NCI-H774 (cell line): ENCODE measurements around the gene S100G.
"Not testable (repeated sequence)": the region's sequence is repeated elsewhere in the genome, so short reads cannot be mapped to it uniquely, and the experiment has no call there.

Source experiments
- DNase-seq: peaks from one replicate; lab custom pipeline; 2025; lab: John Stamatoyannopoulos, UW

Gene S100G

GRCh38 chrX:16649858-16650257, at the start of gene S100G:
Gene S100G (plus strand): TSS chrX:16650158. CDS start chrX:16651007, 849 bp downstream.
- DNase-seq: no peak

- DNase-seq: no peak
Measured at GRCh38 chrX:16601885-16602284, 48.1 kb upstream of the S100G start.

DNA sequence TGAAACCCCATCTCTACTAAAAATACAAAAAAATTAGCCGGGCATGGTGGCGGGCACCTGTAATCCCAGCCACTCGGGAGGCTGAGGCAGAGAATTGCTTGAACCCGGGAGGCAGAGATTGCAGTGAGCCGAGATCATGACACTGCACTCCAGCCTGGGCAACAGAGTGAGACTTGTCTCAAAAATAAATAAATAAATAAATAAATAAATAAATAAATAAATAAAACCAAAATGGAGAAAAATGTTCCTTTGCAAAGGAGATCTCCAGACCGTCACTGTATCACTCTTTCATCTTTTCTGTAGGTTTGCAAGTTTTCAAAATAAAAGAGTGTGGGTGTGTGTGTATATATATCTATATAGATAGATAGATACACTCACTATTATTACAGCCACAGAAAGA, 46.7 kb upstream of the S100G start:
- DNase-seq: not testable (repeated sequence)

- DNase-seq: no peak
Measured at GRCh38 chrX:16603822-16604221, 46.1 kb upstream of the S100G start.

GRCh38 chrX:16604337-16604736, 45.6 kb upstream of the S100G start:
- DNase-seq: no peak

GRCh38 chrX:16606142-16606720, 43.7 kb upstream of the S100G start:
- DNase-seq: no peak

DNA sequence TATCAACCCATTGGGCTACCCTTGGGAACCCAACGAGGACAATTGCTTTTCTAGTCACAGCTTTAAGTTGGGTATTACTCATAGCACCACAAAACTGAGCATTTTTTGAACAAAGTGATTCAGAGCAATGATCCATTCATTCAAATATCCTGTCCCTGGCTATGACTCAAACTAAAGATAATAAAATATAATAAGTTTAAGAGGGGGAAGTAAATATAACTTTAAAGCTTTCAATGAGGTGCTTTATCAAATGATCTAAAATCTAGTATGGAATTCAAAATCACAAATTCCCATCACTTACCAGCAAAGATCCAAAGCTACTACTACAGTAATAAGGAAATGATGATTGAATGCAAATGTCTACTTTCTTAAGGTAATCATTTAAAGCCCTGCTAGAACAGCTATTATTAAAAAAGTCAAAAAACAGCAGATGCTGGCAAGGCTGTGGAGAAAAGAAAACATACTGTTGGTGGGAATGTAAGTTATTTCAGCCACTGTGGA, 39.8 kb upstream of the S100G start:
- DNase-seq: no peak

DNA sequence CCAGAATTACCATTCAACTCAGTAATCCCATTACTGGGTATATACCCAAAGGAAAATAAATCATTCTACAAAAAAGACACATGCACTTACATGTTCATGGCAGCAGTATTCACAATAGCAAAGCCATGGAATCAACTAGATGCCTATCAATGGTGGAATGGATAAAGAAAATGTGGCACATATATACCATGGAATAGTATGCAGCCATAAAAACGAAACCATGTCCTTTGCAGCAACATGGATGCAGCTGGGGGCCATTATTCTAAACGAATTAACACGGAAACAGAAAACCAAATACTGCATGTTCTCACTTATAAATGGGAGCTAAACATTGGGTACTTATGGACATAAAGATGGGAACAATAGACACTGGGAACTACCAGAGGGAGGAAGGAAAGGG, 39.3 kb upstream of the S100G start:
- DNase-seq: not testable (repeated sequence)

GRCh38 chrX:16612257-16612897, 37.6 kb upstream of the S100G start:
- no peak for DNase-seq

DNA sequence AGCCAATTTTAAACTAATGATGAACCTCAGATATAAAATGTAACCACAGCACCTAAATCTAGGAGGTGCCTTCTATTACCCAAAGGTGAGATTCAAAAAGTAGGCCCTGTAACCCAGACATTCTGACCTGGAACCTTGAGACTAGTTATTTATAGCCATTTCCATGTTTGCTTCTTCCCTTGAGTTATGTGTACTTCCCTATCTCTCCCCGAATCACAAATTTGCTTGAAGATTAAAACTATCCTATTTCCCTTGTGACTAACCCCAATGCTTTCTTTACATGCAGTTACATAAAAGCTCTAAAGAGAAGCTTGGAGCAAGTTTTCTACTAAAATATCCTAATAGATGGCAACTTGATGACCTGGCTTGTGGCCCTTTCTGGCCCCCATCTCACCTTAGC, 32.6 kb upstream of the S100G start:
- no peak for DNase-seq

- no peak for DNase-seq
Measured at GRCh38 chrX:16618422-16618821, 31.5 kb upstream of the S100G start.

GRCh38 chrX:16619024-16619423, 30.9 kb upstream of the S100G start:
- no peak for DNase-seq

DNA sequence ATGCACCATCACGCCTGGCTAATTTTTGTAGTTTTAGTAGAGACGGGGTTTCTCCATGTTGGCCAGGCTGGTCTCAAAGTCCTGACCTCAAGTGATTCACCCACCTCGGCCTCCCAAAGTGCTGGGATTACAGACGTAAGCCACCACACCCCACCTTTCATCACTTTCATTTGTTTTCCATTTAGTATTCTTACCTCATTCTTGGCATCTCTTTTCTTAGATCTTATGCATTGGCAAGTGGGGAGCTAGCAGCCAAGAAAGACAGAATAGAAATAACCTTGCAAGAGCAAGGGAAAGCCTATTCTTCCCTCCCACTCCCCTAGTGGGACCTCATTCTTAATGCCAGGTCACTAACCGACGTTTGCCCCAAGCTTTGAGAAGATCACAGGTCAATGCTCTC, 21.4 kb upstream of the S100G start:
- not testable (repeated sequence) for DNase-seq

GRCh38 chrX:16628946-16629595, 20.9 kb upstream of the S100G start:
- no peak for DNase-seq

GRCh38 chrX:16629909-16630308, 20.0 kb upstream of the S100G start:
- no peak for DNase-seq

DNA sequence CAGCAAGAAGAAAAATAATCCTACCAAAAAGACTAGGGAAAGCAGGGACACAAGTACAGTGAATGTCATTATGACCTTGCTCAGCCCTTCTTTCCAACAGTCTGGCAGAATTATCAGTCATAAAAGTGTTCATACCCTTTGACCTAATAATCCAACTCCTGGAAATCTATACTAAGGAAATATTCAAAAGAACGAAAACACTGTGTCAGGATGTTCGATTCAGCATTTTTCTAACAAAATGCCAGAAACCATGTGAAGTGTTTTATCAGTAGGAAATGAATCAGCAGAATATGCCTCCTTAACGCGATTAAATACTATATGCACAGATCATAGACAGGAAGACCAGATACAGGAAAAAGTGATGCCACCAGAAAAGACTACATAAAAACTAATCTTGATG, 16.2 kb upstream of the S100G start:
- DNase-seq: no peak

DNA sequence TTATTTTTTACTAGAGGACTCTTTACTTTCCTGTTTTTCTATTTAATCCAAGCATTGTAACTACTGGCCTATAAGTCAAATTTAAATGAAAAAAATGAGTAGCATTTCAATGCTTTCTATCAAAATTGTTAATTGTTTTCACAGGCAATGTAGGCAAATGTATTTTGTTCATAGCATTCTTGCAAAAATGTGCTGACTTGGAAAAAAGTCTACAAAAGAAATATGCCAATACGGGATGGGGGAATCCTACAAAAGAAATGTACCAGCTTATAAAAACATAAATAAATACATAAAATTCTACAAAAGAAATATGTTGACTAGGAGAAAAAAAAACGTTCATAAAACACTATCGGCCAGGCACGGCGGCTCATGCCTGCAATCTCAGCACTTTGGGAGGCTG, 14.9 kb upstream of the S100G start:
- DNase-seq: no peak

DNA sequence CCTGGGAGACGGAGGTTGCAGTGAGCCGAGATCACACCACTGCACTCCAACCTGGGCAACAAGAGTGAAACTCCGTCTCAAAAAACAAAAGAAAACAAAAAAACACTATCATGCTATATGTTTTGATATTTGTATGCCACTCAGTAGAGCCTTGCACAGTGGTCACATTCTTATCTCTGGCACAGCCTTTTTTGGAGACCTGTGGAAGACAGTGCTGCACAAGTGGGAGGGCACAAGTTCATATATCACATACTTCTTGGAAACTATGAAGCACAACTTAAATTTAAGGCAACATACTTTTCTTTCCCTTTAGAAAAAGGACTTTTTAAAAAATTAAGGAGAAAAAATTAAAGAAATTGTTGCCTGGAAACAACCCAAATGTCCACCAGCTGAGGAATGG, 14.4 kb upstream of the S100G start:
- no peak for DNase-seq

GRCh38 chrX:16638533-16638932, 11.4 kb upstream of the S100G start:
- DNase-seq: no peak

DNA sequence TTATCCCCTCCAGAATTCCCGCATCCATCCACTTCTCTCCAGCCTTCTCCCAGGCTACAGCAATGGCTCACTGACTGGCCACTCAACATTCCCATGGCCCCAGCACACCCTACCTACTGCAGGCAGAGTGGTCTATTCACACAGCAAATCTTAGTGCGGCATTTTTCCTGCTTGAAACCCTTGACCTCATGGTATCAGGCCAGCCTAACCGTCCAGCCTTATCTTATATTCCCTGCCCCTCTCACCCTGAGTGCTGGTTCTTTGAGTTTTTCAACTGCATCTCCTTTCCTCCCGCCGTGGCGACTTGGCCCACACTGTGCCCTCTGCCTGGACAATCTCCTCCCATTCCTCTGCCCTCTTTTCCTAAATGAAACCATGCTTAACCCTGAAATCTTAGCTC, 10.0 kb upstream of the S100G start:
- DNase-seq: no peak

GRCh38 chrX:16640823-16641222, 9.1 kb upstream of the S100G start:
- no peak for DNase-seq

DNA sequence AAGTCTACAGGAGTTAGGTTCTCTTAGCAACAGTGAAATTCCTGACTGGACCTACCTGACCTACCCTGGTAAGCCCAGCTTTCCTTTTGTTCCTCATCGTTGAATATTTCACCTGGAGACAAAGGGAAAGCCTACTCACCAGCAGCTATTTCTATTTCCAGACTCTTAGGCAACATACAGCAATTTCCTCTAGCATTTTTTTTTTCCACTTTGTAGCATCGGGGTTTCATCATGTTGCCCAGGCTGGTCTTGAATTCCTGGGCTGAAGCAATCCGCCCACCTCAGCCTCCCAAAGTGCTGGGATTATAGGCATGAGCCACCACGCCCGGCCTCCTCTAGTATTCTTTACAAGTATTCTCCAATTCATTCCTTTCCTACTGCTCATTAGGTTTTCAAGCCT, 6.8 kb upstream of the S100G start:
- DNase-seq: no peak

DNA sequence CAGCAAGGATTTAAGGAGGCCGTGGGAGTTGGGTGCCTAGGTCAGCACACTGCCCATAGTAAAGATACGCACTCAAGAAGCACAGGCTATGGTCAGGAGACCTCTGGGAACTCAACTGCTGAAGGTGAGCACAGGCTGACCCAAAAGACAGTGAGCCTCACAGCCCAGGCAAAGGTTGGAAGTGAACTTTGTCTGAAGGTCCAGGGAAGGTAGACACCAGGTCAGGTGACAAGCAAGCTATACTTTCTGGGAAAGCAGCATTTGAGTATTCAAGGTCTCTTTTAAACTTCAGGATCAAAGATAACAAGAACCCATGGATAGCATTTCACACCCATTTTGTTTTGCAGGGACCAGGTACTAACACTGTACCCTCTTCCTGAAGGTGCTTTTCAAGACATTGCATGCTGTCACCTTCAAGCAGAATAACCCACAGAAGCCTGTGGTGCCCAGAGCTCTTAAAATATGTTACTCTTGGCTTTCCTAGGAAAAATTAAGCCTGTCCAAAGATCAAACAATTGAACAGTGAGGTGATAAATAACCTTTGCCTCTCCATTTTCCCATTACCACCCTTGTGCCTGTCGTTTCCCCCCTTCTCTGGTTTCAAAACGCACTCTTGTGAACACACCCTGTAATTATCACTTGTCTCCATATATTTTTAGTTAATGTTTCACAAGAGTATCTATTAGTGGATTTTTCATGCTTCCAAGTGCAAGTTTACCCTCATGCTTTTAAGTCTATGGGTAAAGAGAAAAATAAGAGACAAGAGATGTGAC, 3.4 kb upstream of the S100G start:
- DNase-seq: no peak
